Measurements from ENCODE around the gene UROC1. TPM values are rescaled to one million over a fixed set of nuclear protein-coding genes. Genes with fewer than 3 reads are reported as not detected.

Gene UROC1
- total and polyA plus RNA-seq, 2 of the 13 experiments (the other 11 are each of a cell fraction or from before 2014, with no cell fraction given): 0.71 to 1.3 TPM

- H3K9me3 ChIP-seq (ENCODE audit: low read length): no peaks in the 10 kb centered on the region
- POLR2A ChIA-PET: no interaction called here
- H3K4me2 ChIP-seq (ENCODE audit: low read depth, low read length): no peak overlapping the region
- H3K4me3 ChIP-seq (replicated peaks in 1 of 3; ENCODE audit: insufficient read depth in 1 of 3, low read depth in 2 of 3, low read length in 3 of 3): no peak overlapping the region
- no peak for ATAC-seq
- H3K27me3 ChIP-seq (ENCODE audit: control insufficient read depth in 1 of 2, insufficient read depth in 2 of 2, low read length in 2 of 2): no peaks in the 10 kb centered on the region
- no peaks in the 10 kb centered on the region for H4K20me1 ChIP-seq (ENCODE audit: insufficient read depth, low read length)
- BruUV-seq (replicated peaks): no TSS peak
- no peaks in the 10 kb centered on the region for H3K4me1 ChIP-seq (ENCODE audit: insufficient read depth, low read length)
- in situ Hi-C loops (cut with HindIII; ENCODE audit: extremely low pct_ligation_motif_present, low pct_unique_long_range_greater_than_20kb): no loop called here
- DNase-seq (ENCODE audit: low spot score): no peak
- peak; percentile 36 for FAIRE-seq
- WGBS (ENCODE audit: low lambda C conversion rate): 93% methylated on average over 10 of the region's 10 CpGs
- TF ChIP-seq HNRNPLL (IDR thresholded peaks at IDR 0.05; ENCODE audit: low read depth, low read length, poor library complexity, severe bottlenecking) (peak; percentile 58), ZNF788 (CRISPR knock-in tag; IDR thresholded peaks at IDR 0.05; ENCODE audit: borderline replicate concordance) (no peak), ZNF646 (CRISPR knock-in tag; IDR thresholded peaks at IDR 0.05) (peak; percentile 92; the same call in 1 of the 2 replicates), THYN1 (CRISPR knock-in tag; IDR thresholded peaks at IDR 0.05; ENCODE audit: borderline replicate concordance, low read depth) (no peak), AKAP8 (CRISPR knock-in tag; IDR thresholded peaks at IDR 0.05) (0 out of 2 replicates have a peak, but pooled peaks have one; percentile 35), HNRNPL (IDR thresholded peaks at IDR 0.05; ENCODE audit: low read depth, low read length) (peak; percentile 80; the same call in 1 of the 2 replicates)
- no peak overlapping the region for H3K9ac ChIP-seq (ENCODE audit: insufficient read depth, low read depth, low read length)
- H3K36me3 ChIP-seq (replicated peaks in 1 of 2; ENCODE audit: control insufficient read depth in 1 of 2, insufficient read depth in 2 of 2, low read length in 2 of 2): peaks cover 15 to 37% of the 10 kb centered on the region in 2 experiments
- H2AFZ ChIP-seq (ENCODE audit: low read length): no peak overlapping the region
- no peaks in the 10 kb centered on the region for H3K79me2 ChIP-seq (ENCODE audit: insufficient read depth, low read length)
- CTCF ChIA-PET (ENCODE audit: low intra/inter-chr PET ratio, low total read pairs): no interaction called here
- intact Hi-C loops (cut with micrococcal nuclease; ENCODE audit: unreplicated experiment): no loop called here
- no peak overlapping the region for H3K27ac ChIP-seq (ENCODE audit: extremely low read length, insufficient read depth, low read length)
Measured at GRCh38 chr3:126539558-126540250, 22.1 kb upstream of the UROC1 start.
